GM18517 (cell line): ENCODE data around the gene MYOC.

Source experiments
- ATAC-seq: cut with Tn5 transposase; IDR thresholded peaks from one replicate; pipeline ENCODE4 v1.9.1; 2021; ENCODE audit warnings: mild to moderate bottlenecking, moderate library complexity; ENCODE audit not compliant: unreplicated experiment

MYOC gene

GRCh38 chr1:171654201-171654941, 1.9 kb upstream of the MYOC start:
- ATAC-seq: no peak

GRCh38 chr1:171653796-171654195, 1.3 kb upstream of the MYOC start:
- ATAC-seq: no peak

GRCh38 chr1:171646249-171646560, 6.3 kb downstream of the MYOC start:
- no peak for ATAC-seq

GRCh38 chr1:171645553-171646248, 6.8 kb downstream of the MYOC start:
- no peak for ATAC-seq

- peak; percentile 69 for ATAC-seq
Measured at GRCh38 chr1:171644805-171645483, 7.5 kb downstream of the MYOC start.

- no peak for ATAC-seq
Measured at GRCh38 chr1:171643156-171643555, 9.3 kb downstream of the MYOC start.

- no peak for ATAC-seq
Measured at GRCh38 chr1:171642197-171642596, 10.3 kb downstream of the MYOC start.

GRCh38 chr1:171641076-171641864, 11.2 kb downstream of the MYOC start:
- no peak for ATAC-seq

- no peak for ATAC-seq
Measured at GRCh38 chr1:171640225-171640624, 12.3 kb downstream of the MYOC start.

GRCh38 chr1:171637928-171638576, 14.4 kb downstream of the MYOC start:
- no peak for ATAC-seq

GRCh38 chr1:171636141-171636540, 16.3 kb downstream of the MYOC start:
- ATAC-seq: no peak

GRCh38 chr1:171635661-171636060, 16.8 kb downstream of the MYOC start:
- ATAC-seq: no peak

- ATAC-seq: no peak
Measured at GRCh38 chr1:171628225-171628624, 24.3 kb downstream of the MYOC start.

GRCh38 chr1:171627020-171627419, 25.5 kb downstream of the MYOC start:
- no peak for ATAC-seq

GRCh38 chr1:171625225-171625624, 27.3 kb downstream of the MYOC start:
- ATAC-seq: no peak

- ATAC-seq: no peak
Measured at GRCh38 chr1:171623651-171624331, 28.7 kb downstream of the MYOC start.

GRCh38 chr1:171622152-171622462, 30.4 kb downstream of the MYOC start, which contains the start of gene MYOCOS:
Gene MYOCOS (plus strand): TSS chr1:171622243. CDS start chr1:171623884, 1,641 bp downstream.
- no peak for ATAC-seq

GRCh38 chr1:171616586-171616985, 35.9 kb downstream of the MYOC start:
- ATAC-seq: no peak

- peak; percentile 48 for ATAC-seq
Measured at GRCh38 chr1:171615122-171615906, 37.2 kb downstream of the MYOC start.
